K562 (cell line): Measurements from ENCODE around the gene MRPL54. TPM values are rescaled to one million over a fixed set of nuclear protein-coding genes. Genes with fewer than 3 reads are reported as not detected.

ENCODE experiments used
- ETV6 ChIP-seq, 3 experiments: fragments of 150-350 bp in 1 of 3; sonication (generic) in 1 of 3; formaldehyde crosslinking in 1 of 3; IDR thresholded peaks; 2 replicates each; pipeline versions ENCODE4 v1.6.1 to v1.8.0; 2014 to 2022; ENCODE audit warnings: borderline replicate concordance in 2 of 3, low read depth in 2 of 3, antibody characterized with exemption in 1 of 3, low read length in 1 of 3, mild to moderate bottlenecking in 1 of 3, missing genetic modification reagents in 1 of 3
- PHF8 ChIP-seq: fragments of 200-600 bp; sonication (generic); IDR thresholded peaks from 2 replicates; pipeline ENCODE4 v1.6.1; 2012; ENCODE audit warnings: mixed run types, mild to moderate bottlenecking, inconsistent platforms, low read length, moderate library complexity, borderline replicate concordance
- RBFOX2 ChIP-seq: fragments of 200-400 bp; formaldehyde crosslinking; IDR thresholded peaks from 2 replicates; pipeline ENCODE4 v1.6.1; 2017; ENCODE audit warnings: low read depth, mild to moderate bottlenecking, low read length, moderate library complexity
- ZBED1 ChIP-seq: IDR thresholded peaks from 2 replicates; pipeline ENCODE4 v1.6.1; 2014
- ZBTB7A ChIP-seq: IDR thresholded peaks from 2 replicates; pipeline ENCODE4 v1.6.1; 2011; ENCODE audit warnings: low read depth, mild to moderate bottlenecking, low read length, moderate library complexity, borderline replicate concordance; ENCODE audit not compliant: control insufficient read depth
- ZFX ChIP-seq: sonication (generic); formaldehyde crosslinking; IDR thresholded peaks from 2 replicates; pipeline ENCODE4 v1.8.0; 2022; ENCODE audit warnings: mild to moderate bottlenecking, missing genetic modification reagents, moderate library complexity
- polyA plus RNA-seq, 8 experiments: library from polyadenylated mRNA; depleted of rRNA in 4 of 8; stranded (reverse) in 5 of 8; unstranded in 3 of 8; fragments of >200 nt; fragmentation: Nextera tagmentation in 2 of 8; fragmentation: Illumina TruSeq in 1 of 8; extraction: Ambion mirVana in 2 of 8; extraction: Trizol in 1 of 8; gene quantifications; 2 replicates each; pipeline versions ENCODE4 v1.2.1 to v1.2.3, GENCODE V29; 2011 to 2014; ENCODE audit warnings: inconsistent platforms in 1 of 8, missing spikeins in 1 of 8
- total RNA-seq, 7 experiments: library from RNA; depleted of rRNA in 6 of 7; stranded (reverse); fragments of >200 nt in 6 of 7; fragmentation: Illumina TruSeq in 2 of 7; extraction: Trizol in 2 of 7; gene quantifications; 2 replicates each; pipeline versions ENCODE4 v1.2.1 to v1.2.3, GENCODE V29; 2011 to 2021; ENCODE audit warnings: low replicate concordance in 1 of 7
- TF ChIP-seq, protein P1 (sequence below): fragments of 450-650 bp; IDR thresholded peaks from 2 replicates; pipeline ENCODE4 v1.6.1; 2017; ENCODE audit warnings: mild to moderate bottlenecking, moderate library complexity
- TF ChIP-seq, protein P2 (sequence below), 2 experiments: fragments of 200-800 bp in 1 of 2; sonication (Bioruptor generic) in 1 of 2; sonication (generic) in 1 of 2; formaldehyde crosslinking in 1 of 2; IDR thresholded peaks in 1 of 2; conservative IDR thresholded peaks in 1 of 2; 2 replicates each; pipeline versions ENCODE4 v1.5.0 to v1.6.1; 2016 to 2020; ENCODE audit warnings: missing compliant biosample characterization in 1 of 2, missing genetic modification characterization in 1 of 2, missing genetic modification reagents in 1 of 2
- TF ChIP-seq, protein P3 (sequence below): fragments of 250-450 bp; sonication (Bioruptor Pico); IDR thresholded peaks from 2 replicates; pipeline ENCODE4 v1.5.0; 2020; ENCODE audit warnings: mild to moderate bottlenecking, borderline replicate concordance

MRPL54 gene
- total and polyA plus RNA-seq, 9 of the 15 experiments (the other 6 are each of a cell fraction or from before 2014, with no cell fraction given): 3.5 to 120 (median 56.9) TPM

DNA sequence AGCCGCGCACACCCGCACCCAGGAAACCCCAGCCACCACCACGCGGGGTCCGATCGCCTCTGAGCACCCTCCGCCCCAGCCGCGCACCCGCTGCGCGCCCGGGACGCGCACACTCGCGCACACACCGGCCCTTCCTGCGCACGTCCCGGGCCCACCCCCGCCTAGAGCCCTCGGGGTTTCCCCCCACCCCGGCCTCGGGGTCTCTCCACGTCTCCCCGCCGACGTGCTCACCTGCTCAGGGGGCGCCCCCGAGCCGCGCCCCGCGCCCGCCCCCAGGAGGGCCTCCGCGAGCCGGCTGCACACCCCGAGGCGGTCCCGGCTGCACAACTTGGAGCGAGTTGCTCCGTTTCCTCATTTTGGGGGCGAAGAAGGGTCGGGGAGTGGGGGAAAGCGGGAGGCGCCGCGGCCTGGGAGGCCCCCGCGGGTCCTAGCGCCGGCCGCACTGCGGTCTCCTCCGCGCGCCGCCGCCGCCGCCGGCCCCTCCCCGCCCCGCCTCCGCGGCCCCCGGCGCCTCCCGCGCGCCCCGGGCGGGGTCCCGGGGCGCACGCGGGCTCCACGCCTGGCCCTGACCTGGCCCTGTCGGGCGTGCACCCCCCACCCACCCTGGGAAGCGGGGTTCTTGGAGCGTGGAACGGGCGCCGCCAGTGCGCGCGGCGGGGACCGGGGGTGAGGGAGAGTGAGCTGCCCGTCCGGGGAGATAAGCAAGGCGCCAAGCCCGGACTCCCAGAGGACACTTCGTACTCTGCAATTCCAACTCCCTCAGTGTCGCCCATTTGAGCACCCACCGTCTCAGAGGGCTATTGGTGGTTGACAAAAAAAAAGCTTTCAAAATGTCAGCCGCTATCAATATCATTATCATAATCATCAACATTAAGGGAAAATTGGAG lies 23.7 kb downstream of the MRPL54 start, which contains the start of gene MATK (continued):
- TF ChIP-seq, protein P1, sequence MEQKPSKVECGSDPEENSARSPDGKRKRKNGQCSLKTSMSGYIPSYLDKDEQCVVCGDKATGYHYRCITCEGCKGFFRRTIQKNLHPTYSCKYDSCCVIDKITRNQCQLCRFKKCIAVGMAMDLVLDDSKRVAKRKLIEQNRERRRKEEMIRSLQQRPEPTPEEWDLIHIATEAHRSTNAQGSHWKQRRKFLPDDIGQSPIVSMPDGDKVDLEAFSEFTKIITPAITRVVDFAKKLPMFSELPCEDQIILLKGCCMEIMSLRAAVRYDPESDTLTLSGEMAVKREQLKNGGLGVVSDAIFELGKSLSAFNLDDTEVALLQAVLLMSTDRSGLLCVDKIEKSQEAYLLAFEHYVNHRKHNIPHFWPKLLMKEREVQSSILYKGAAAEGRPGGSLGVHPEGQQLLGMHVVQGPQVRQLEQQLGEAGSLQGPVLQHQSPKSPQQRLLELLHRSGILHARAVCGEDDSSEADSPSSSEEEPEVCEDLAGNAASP: no peak
- TF ChIP-seq PHF8: peak; percentile 52; the same call in 1 of the 2 replicates
- TF ChIP-seq, protein P2, sequence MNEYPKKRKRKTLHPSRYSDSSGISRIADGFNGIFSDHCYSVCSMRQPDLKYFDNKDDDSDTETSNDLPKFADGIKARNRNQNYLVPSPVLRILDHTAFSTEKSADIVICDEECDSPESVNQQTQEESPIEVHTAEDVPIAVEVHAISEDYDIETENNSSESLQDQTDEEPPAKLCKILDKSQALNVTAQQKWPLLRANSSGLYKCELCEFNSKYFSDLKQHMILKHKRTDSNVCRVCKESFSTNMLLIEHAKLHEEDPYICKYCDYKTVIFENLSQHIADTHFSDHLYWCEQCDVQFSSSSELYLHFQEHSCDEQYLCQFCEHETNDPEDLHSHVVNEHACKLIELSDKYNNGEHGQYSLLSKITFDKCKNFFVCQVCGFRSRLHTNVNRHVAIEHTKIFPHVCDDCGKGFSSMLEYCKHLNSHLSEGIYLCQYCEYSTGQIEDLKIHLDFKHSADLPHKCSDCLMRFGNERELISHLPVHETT (CRISPR knock-in tag; conservative IDR thresholded peaks at IDR 0.05 in 1 of 2, IDR thresholded peaks at IDR 0.05 in 1 of 2): peak in 1 of 2 experiments; percentile 51; a peak in 1 of 4 replicates
- TF ChIP-seq, protein P3, sequence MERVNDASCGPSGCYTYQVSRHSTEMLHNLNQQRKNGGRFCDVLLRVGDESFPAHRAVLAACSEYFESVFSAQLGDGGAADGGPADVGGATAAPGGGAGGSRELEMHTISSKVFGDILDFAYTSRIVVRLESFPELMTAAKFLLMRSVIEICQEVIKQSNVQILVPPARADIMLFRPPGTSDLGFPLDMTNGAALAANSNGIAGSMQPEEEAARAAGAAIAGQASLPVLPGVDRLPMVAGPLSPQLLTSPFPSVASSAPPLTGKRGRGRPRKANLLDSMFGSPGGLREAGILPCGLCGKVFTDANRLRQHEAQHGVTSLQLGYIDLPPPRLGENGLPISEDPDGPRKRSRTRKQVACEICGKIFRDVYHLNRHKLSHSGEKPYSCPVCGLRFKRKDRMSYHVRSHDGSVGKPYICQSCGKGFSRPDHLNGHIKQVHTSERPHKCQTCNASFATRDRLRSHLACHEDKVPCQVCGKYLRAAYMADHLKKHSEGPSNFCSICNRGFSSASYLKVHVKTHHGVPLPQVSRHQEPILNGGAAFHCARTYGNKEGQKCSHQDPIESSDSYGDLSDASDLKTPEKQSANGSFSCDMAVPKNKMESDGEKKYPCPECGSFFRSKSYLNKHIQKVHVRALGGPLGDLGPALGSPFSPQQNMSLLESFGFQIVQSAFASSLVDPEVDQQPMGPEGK (CRISPR knock-in tag): no peak
- peak; percentile 95 for TF ChIP-seq ZBTB7A
- TF ChIP-seq ETV6 (IDR thresholded peaks at IDR 0.05; ENCODE audit: borderline replicate concordance in 1 of 2, low read depth in 2 of 2, low read length in 1 of 2): no peak
- 0 out of 2 replicates have a peak, but pooled peaks have one; percentile 23 for TF ChIP-seq ETV6 (CRISPR knock-in tag; IDR thresholded peaks at IDR 0.05; ENCODE audit: borderline replicate concordance)
- peak; percentile 50; the same call in 1 of the 2 replicates for TF ChIP-seq ZFX
- peak; percentile 59 for TF ChIP-seq RBFOX2
- no peak for TF ChIP-seq ZBED1
